Osteoblast (primary cell): ENCODE measurements around the gene MAP3K20. TPM values are rescaled to one million over a fixed set of nuclear protein-coding genes. Genes with fewer than 3 reads are reported as not detected.
A peak's percentile ranks its signal among the peaks of the same experiment; 100 is the strongest.

Experiments
- DNase-seq: peaks from one replicate; pipeline ENCODE4 v3.0.0; 2011; ENCODE audit warnings: low spot score, mixed read lengths; ENCODE audit not compliant: insufficient read length; ENCODE audit errors: missing footprints
- H2AFZ ChIP-seq: 2 replicates; pipeline ENCODE4 v1.6.0; 2011; ENCODE audit warnings: mild to moderate bottlenecking, low read length
- H3K27ac ChIP-seq: 2 replicates; pipeline ENCODE4 v1.5.1; 2011; ENCODE audit warnings: mild to moderate bottlenecking, low read depth, low read length, moderate library complexity
- H3K27me3 ChIP-seq: 2 replicates; pipeline ENCODE4 v1.6.0; 2012; ENCODE audit warnings: mild to moderate bottlenecking, control low read depth, inconsistent platforms, low read length, moderate library complexity; ENCODE audit not compliant: insufficient read depth
- H3K36me3 ChIP-seq: 2 replicates; pipeline ENCODE4 v1.5.1; 2011; ENCODE audit warnings: mild to moderate bottlenecking, low read length, control low read depth, moderate library complexity; ENCODE audit not compliant: insufficient read depth
- H3K4me1 ChIP-seq: 2 replicates; pipeline ENCODE4 v1.5.1; 2011; ENCODE audit warnings: mild to moderate bottlenecking, low read length, control low read depth, moderate library complexity; ENCODE audit not compliant: insufficient read depth
- H3K4me2 ChIP-seq: 2 replicates; pipeline ENCODE4 v1.6.0; 2011; ENCODE audit warnings: mild to moderate bottlenecking, low read length; ENCODE audit not compliant: insufficient read depth
- H3K4me3 ChIP-seq: fragments of 200-600 bp; sonication (generic); 3 replicates; pipeline ENCODE4 v1.5.1; 2012; ENCODE audit warnings: mild to moderate bottlenecking, low read length, inconsistent platforms; ENCODE audit not compliant: insufficient read depth
- H3K79me2 ChIP-seq: 2 replicates; pipeline ENCODE4 v1.6.0; 2012; ENCODE audit warnings: mild to moderate bottlenecking, low read length, control low read depth, inconsistent platforms; ENCODE audit not compliant: insufficient read depth
- H3K9me3 ChIP-seq: 2 replicates; pipeline ENCODE4 v1.5.1; 2011; ENCODE audit warnings: low read depth, low read length, control low read depth
- H4K20me1 ChIP-seq: 2 replicates; pipeline ENCODE4 v1.6.0; 2012; ENCODE audit warnings: mild to moderate bottlenecking, low read length, control low read depth; ENCODE audit not compliant: insufficient read depth
- total RNA-seq: library from RNA; depleted of rRNA; stranded (reverse); fragments of >200 nt; gene quantifications from 2 replicates; pipeline ENCODE4 v1.2.3, GENCODE V29; 2012
- TF ChIP-seq, protein P1 (sequence below): IDR thresholded peaks from 2 replicates; pipeline ENCODE4 v1.5.1; 2011; ENCODE audit warnings: mild to moderate bottlenecking, low read depth, low read length, moderate library complexity; ENCODE audit errors: extremely low read depth

MAP3K20 gene
- 55.7 and 56.1 TPM in 2 replicates for total RNA-seq

DNA sequence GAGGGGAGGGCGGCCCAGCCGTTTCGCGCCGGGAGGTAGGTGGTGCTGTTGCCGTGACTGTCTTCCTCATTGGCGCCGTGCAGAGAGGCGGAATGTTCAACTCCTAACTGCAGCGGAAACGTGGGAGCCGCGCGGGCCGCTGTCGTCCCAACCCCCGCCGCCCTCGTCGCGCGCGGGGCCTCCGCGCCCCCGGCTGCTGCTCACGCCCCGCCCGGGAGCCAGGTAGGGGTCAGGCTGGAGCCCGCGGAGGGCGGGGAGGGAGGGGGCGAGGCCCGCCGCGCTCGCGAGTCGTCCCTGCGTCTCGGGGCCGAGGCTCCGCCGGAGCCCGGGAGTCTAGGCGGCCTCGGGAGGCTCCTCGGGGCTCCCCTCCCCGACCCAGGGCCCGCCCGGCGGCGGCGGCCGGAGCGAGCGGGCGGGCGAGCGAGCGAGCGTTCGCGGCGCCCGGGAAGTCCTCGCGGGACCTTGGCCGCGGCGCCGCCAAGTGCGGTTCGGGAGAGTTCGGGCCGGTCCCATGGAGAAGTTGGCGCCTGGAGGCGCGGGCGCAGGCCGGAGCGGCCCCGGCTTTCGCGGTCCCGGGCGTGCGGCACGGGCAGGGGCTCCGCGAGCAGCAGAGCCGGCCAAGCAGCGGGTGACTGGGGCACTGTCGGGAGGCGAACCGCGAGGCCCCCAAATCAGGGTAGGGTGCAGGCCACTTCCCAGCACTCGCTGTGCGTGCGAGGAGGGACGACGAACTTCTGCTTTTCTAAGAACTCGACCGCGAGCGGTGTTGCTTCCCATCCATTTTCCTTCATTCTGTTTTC, at the start of gene MAP3K20:
MAP3K20 (plus strand) TSS at position 66 of the 800 bp plus-strand sequence. CDS start 15,186 bp downstream, outside the sequence.
- Histone ChIP-seq H3K79me2 (peaks cover 48% of the 10 kb centered on the region), H3K27ac (peak within 1 kb of the TSS; percentile 96), H4K20me1 (no peaks in the 10 kb centered on the region), H3K4me1 (peaks cover 47% of the 10 kb centered on the region), H3K4me2 (peak within 1 kb of the TSS; percentile 89), H3K4me3 (peak within 1 kb of the TSS; percentile 85), H2AFZ (peak within 1 kb of the TSS; percentile 74), H3K36me3 (no peaks in the 10 kb centered on the region), H3K9me3 (no peaks in the 10 kb centered on the region), H3K27me3 (no peaks in the 10 kb centered on the region)
- peak; percentile 87 for DNase-seq
- TF ChIP-seq, protein P1, sequence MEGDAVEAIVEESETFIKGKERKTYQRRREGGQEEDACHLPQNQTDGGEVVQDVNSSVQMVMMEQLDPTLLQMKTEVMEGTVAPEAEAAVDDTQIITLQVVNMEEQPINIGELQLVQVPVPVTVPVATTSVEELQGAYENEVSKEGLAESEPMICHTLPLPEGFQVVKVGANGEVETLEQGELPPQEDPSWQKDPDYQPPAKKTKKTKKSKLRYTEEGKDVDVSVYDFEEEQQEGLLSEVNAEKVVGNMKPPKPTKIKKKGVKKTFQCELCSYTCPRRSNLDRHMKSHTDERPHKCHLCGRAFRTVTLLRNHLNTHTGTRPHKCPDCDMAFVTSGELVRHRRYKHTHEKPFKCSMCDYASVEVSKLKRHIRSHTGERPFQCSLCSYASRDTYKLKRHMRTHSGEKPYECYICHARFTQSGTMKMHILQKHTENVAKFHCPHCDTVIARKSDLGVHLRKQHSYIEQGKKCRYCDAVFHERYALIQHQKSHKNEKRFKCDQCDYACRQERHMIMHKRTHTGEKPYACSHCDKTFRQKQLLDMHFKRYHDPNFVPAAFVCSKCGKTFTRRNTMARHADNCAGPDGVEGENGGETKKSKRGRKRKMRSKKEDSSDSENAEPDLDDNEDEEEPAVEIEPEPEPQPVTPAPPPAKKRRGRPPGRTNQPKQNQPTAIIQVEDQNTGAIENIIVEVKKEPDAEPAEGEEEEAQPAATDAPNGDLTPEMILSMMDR: peak; percentile 29

DNA sequence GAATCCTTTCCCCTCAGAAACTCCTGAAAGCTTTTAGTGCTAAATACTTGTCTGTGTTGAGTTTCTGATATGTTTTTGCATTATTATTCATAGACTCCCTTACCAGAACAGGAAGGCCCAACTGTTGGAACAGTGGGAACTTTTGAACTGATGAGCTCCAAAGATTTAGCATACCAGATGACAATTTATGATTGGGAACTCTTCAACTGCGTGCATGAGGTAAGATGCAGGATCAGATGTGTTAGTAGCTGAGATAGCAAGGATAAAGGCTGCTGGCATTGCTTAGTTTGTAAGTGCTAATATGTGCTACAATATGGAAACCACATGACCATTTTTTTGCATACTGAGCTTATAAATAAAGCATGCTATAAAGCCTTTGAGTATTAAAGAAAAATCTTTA, 49.2 kb upstream of the MAP3K20 start:
- H2AFZ ChIP-seq: no peak overlapping the region
- no peak overlapping the region for H3K4me3 ChIP-seq
- no peaks in the 10 kb centered on the region for H3K36me3 ChIP-seq
- H3K27ac ChIP-seq: no peak overlapping the region
- TF ChIP-seq, protein P1: no peak
- no peaks in the 10 kb centered on the region for H3K79me2 ChIP-seq
- peaks cover 4% of the 10 kb centered on the region for H3K4me1 ChIP-seq
- no peaks in the 10 kb centered on the region for H3K9me3 ChIP-seq
- H4K20me1 ChIP-seq: no peaks in the 10 kb centered on the region
- peaks cover 5% of the 10 kb centered on the region for H3K27me3 ChIP-seq
- no peak for DNase-seq
- H3K4me2 ChIP-seq: no peak overlapping the region

GRCh38 chr2:173027181-173028128, 48.2 kb upstream of the MAP3K20 start:
- H3K4me2 ChIP-seq: peak overlapping the region; percentile 8
- H3K9me3 ChIP-seq: no peaks in the 10 kb centered on the region
- H3K4me3 ChIP-seq: no peak overlapping the region
- H3K36me3 ChIP-seq: no peaks in the 10 kb centered on the region
- no peaks in the 10 kb centered on the region for H3K79me2 ChIP-seq
- no peak overlapping the region for H3K27ac ChIP-seq
- peak; percentile 83 for DNase-seq
- peaks cover 5% of the 10 kb centered on the region for H3K27me3 ChIP-seq
- no peaks in the 10 kb centered on the region for H4K20me1 ChIP-seq
- TF ChIP-seq, protein P1: peak; percentile 96
- peak overlapping the region; percentile 69 for H2AFZ ChIP-seq
- peaks cover 4% of the 10 kb centered on the region for H3K4me1 ChIP-seq

DNA sequence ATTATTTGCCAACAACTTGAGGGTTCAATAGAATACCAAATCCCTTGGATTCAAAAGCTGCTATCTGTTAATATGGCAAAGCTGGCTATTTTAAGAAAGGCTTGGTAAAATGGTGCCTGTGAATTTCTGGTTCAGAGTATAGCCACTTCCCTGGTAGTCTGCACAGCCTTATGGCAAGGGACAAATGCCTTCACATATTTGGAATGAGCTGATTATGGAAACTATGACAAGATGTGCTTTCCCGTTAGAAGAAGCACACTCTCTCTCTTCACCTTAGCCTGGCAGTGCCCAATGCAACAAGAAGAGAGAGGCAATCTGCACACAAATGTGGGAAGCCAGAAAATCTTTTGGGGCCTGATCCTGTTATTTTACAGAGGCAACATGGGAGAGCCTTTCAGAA, 47.5 kb upstream of the MAP3K20 start:
- Histone ChIP-seq H3K9me3 (no peaks in the 10 kb centered on the region), H3K36me3 (no peaks in the 10 kb centered on the region), H3K27me3 (peaks cover 4% of the 10 kb centered on the region), H3K79me2 (no peaks in the 10 kb centered on the region), H3K4me1 (peaks cover 4% of the 10 kb centered on the region), H2AFZ (peak overlapping the region; percentile 64), H3K4me3 (no peak overlapping the region), H3K27ac (no peak overlapping the region), H4K20me1 (no peaks in the 10 kb centered on the region), H3K4me2 (no peak overlapping the region)
- TF ChIP-seq, protein P1: no peak
- no peak for DNase-seq
